Measurements from ENCODE around the gene SLC40A1. TPM values are rescaled to one million over a fixed set of nuclear protein-coding genes. Genes with fewer than 3 reads are reported as not detected.

SLC40A1 gene
- total RNA-seq, 1 donor from 2014 or later: 1.4 TPM

- Mint-ChIP-seq H3K27me3 (no peaks in the 10 kb centered on the region), H3K9me3 (peaks cover 14% of the 10 kb centered on the region), H3K27ac (no peak overlapping the region), H3K4me3 (no peak overlapping the region), H3K4me1 (peaks cover 15% of the 10 kb centered on the region), H3K36me3 (ENCODE audit: low read depth) (no peaks in the 10 kb centered on the region)
- DNase-seq: no peak
- intact Hi-C loops (cut with micrococcal nuclease): no loop called here
Measured at GRCh38 chr2:189570570-189571031, 10.0 kb downstream of the SLC40A1 start.

- intact Hi-C loops (cut with micrococcal nuclease): no loop called here
- H3K27ac Mint-ChIP-seq: peak overlapping the region; percentile 25
- no peak for DNase-seq
- no peak overlapping the region for H3K4me3 Mint-ChIP-seq
- H3K27me3 Mint-ChIP-seq: no peaks in the 10 kb centered on the region
- peaks cover 14% of the 10 kb centered on the region for H3K9me3 Mint-ChIP-seq
- H3K36me3 Mint-ChIP-seq (ENCODE audit: low read depth): no peaks in the 10 kb centered on the region
- peaks cover 14% of the 10 kb centered on the region for H3K4me1 Mint-ChIP-seq
Measured at GRCh38 chr2:189569295-189569910, 11.2 kb downstream of the SLC40A1 start.

- H3K36me3 Mint-ChIP-seq (ENCODE audit: low read depth): no peaks in the 10 kb centered on the region
- intact Hi-C loops (cut with micrococcal nuclease): no loop called here
- H3K27me3 Mint-ChIP-seq: no peaks in the 10 kb centered on the region
- peaks cover 14% of the 10 kb centered on the region for H3K9me3 Mint-ChIP-seq
- no peak for DNase-seq
- H3K27ac Mint-ChIP-seq: no peak overlapping the region
- peaks cover 14% of the 10 kb centered on the region for H3K4me1 Mint-ChIP-seq
- no peak overlapping the region for H3K4me3 Mint-ChIP-seq
Measured at GRCh38 chr2:189566046-189566445, 14.5 kb downstream of the SLC40A1 start.

GRCh38 chr2:189561371-189562038 is 19.1 kb downstream of the SLC40A1 start:
- H3K27ac Mint-ChIP-seq: no peak overlapping the region
- H3K4me1 Mint-ChIP-seq: peaks cover 5% of the 10 kb centered on the region
- H3K4me3 Mint-ChIP-seq: no peak overlapping the region
- H3K36me3 Mint-ChIP-seq (ENCODE audit: low read depth): no peaks in the 10 kb centered on the region
- H3K9me3 Mint-ChIP-seq: peaks cover 7% of the 10 kb centered on the region
- intact Hi-C loops (cut with micrococcal nuclease): no loop called here
- no peaks in the 10 kb centered on the region for H3K27me3 Mint-ChIP-seq
- DNase-seq: no peak

GRCh38 chr2:189560273-189560586 is 20.4 kb downstream of the SLC40A1 start:
- no peak overlapping the region for H3K4me3 Mint-ChIP-seq
- H3K4me1 Mint-ChIP-seq: peaks cover 5% of the 10 kb centered on the region
- no peaks in the 10 kb centered on the region for H3K36me3 Mint-ChIP-seq (ENCODE audit: low read depth)
- DNase-seq: no peak
- H3K27ac Mint-ChIP-seq: no peak overlapping the region
- H3K27me3 Mint-ChIP-seq: no peaks in the 10 kb centered on the region
- intact Hi-C loops (cut with micrococcal nuclease): no loop called here
- H3K9me3 Mint-ChIP-seq: no peaks in the 10 kb centered on the region

- no peaks in the 10 kb centered on the region for H3K9me3 Mint-ChIP-seq
- no peaks in the 10 kb centered on the region for H3K27me3 Mint-ChIP-seq
- intact Hi-C loops (cut with micrococcal nuclease): no loop called here
- no peak overlapping the region for H3K4me3 Mint-ChIP-seq
- no peak for DNase-seq
- H3K36me3 Mint-ChIP-seq (ENCODE audit: low read depth): no peaks in the 10 kb centered on the region
- H3K4me1 Mint-ChIP-seq: peaks cover 5% of the 10 kb centered on the region
- H3K27ac Mint-ChIP-seq: no peak overlapping the region
Measured at GRCh38 chr2:189559579-189560272, 20.9 kb downstream of the SLC40A1 start.

- no peaks in the 10 kb centered on the region for H3K36me3 Mint-ChIP-seq (ENCODE audit: low read depth)
- no peak for DNase-seq
- intact Hi-C loops (cut with micrococcal nuclease): no loop called here
- H3K4me3 Mint-ChIP-seq: no peak overlapping the region
- no peaks in the 10 kb centered on the region for H3K9me3 Mint-ChIP-seq
- peaks cover 5% of the 10 kb centered on the region for H3K4me1 Mint-ChIP-seq
- H3K27ac Mint-ChIP-seq: no peak overlapping the region
- no peaks in the 10 kb centered on the region for H3K27me3 Mint-ChIP-seq
Measured at GRCh38 chr2:189558516-189559272, 21.9 kb downstream of the SLC40A1 start.

GRCh38 chr2:189557373-189557772 is 23.2 kb downstream of the SLC40A1 start:
- intact Hi-C loops (cut with micrococcal nuclease): no loop called here
- Mint-ChIP-seq H3K9me3 (no peaks in the 10 kb centered on the region), H3K4me1 (peaks cover 5% of the 10 kb centered on the region), H3K27ac (no peak overlapping the region), H3K4me3 (no peak overlapping the region), H3K27me3 (no peaks in the 10 kb centered on the region), H3K36me3 (ENCODE audit: low read depth) (no peaks in the 10 kb centered on the region)
- no peak for DNase-seq

- no peak for DNase-seq
- no peak overlapping the region for H3K27ac Mint-ChIP-seq
- no peak overlapping the region for H3K4me3 Mint-ChIP-seq
- H3K9me3 Mint-ChIP-seq: no peaks in the 10 kb centered on the region
- no peaks in the 10 kb centered on the region for H3K27me3 Mint-ChIP-seq
- peaks cover 5% of the 10 kb centered on the region for H3K4me1 Mint-ChIP-seq
- intact Hi-C loops (cut with micrococcal nuclease): no loop called here
- no peaks in the 10 kb centered on the region for H3K36me3 Mint-ChIP-seq (ENCODE audit: low read depth)
Measured at GRCh38 chr2:189556526-189556925, 24.1 kb downstream of the SLC40A1 start.

- H3K9me3 Mint-ChIP-seq: no peaks in the 10 kb centered on the region
- H3K27me3 Mint-ChIP-seq: no peaks in the 10 kb centered on the region
- H3K4me3 Mint-ChIP-seq: no peak overlapping the region
- no peaks in the 10 kb centered on the region for H3K36me3 Mint-ChIP-seq (ENCODE audit: low read depth)
- no peak overlapping the region for H3K27ac Mint-ChIP-seq
- intact Hi-C loops (cut with micrococcal nuclease): no loop called here
- peaks cover 5% of the 10 kb centered on the region for H3K4me1 Mint-ChIP-seq
- no peak for DNase-seq
Measured at GRCh38 chr2:189555232-189555631, 25.4 kb downstream of the SLC40A1 start.

GRCh38 chr2:189553504-189554088 is 27.0 kb downstream of the SLC40A1 start:
- intact Hi-C loops (cut with micrococcal nuclease): no loop called here
- Mint-ChIP-seq H3K9me3 (no peaks in the 10 kb centered on the region), H3K27ac (no peak overlapping the region), H3K36me3 (ENCODE audit: low read depth) (no peaks in the 10 kb centered on the region), H3K27me3 (no peaks in the 10 kb centered on the region), H3K4me1 (no peaks in the 10 kb centered on the region), H3K4me3 (no peak overlapping the region)
- DNase-seq: no peak

- H3K36me3 Mint-ChIP-seq (ENCODE audit: low read depth): no peaks in the 10 kb centered on the region
- H3K9me3 Mint-ChIP-seq: no peaks in the 10 kb centered on the region
- H3K4me3 Mint-ChIP-seq: no peak overlapping the region
- intact Hi-C loops (cut with micrococcal nuclease): no loop called here
- H3K27me3 Mint-ChIP-seq: no peaks in the 10 kb centered on the region
- no peak overlapping the region for H3K27ac Mint-ChIP-seq
- no peak for DNase-seq
- no peaks in the 10 kb centered on the region for H3K4me1 Mint-ChIP-seq
Measured at GRCh38 chr2:189552991-189553404, 27.6 kb downstream of the SLC40A1 start.

- Mint-ChIP-seq H3K4me3 (no peak overlapping the region), H3K27me3 (no peaks in the 10 kb centered on the region), H3K4me1 (no peaks in the 10 kb centered on the region), H3K9me3 (no peaks in the 10 kb centered on the region), H3K36me3 (ENCODE audit: low read depth) (no peaks in the 10 kb centered on the region), H3K27ac (no peak overlapping the region)
- intact Hi-C loops (cut with micrococcal nuclease): no loop called here
- DNase-seq: no peak
Measured at GRCh38 chr2:189552334-189552990, 28.1 kb downstream of the SLC40A1 start.
